Activated CD4-positive, alpha-beta T cell treated with anti-CD3 and anti-CD28 coated beads, Interleukin-2, amount 50 U/mL, for 48 hours (primary cell): ENCODE results near the gene PUS7.
A peak's percentile ranks its signal among the peaks of the same experiment; 100 is the strongest.
"Not testable (repeated sequence)": the region's sequence is repeated elsewhere in the genome, so short reads cannot be mapped to it uniquely, and the experiment has no call there.

ENCODE experiments used
- DNase-seq, 2 experiments: peaks; one replicate each; pipeline ENCODE4 v3.0.0-alpha.2; 2020

PUS7 gene, protein sequence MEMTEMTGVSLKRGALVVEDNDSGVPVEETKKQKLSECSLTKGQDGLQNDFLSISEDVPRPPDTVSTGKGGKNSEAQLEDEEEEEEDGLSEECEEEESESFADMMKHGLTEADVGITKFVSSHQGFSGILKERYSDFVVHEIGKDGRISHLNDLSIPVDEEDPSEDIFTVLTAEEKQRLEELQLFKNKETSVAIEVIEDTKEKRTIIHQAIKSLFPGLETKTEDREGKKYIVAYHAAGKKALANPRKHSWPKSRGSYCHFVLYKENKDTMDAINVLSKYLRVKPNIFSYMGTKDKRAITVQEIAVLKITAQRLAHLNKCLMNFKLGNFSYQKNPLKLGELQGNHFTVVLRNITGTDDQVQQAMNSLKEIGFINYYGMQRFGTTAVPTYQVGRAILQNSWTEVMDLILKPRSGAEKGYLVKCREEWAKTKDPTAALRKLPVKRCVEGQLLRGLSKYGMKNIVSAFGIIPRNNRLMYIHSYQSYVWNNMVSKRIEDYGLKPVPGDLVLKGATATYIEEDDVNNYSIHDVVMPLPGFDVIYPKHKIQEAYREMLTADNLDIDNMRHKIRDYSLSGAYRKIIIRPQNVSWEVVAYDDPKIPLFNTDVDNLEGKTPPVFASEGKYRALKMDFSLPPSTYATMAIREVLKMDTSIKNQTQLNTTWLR

DNA sequence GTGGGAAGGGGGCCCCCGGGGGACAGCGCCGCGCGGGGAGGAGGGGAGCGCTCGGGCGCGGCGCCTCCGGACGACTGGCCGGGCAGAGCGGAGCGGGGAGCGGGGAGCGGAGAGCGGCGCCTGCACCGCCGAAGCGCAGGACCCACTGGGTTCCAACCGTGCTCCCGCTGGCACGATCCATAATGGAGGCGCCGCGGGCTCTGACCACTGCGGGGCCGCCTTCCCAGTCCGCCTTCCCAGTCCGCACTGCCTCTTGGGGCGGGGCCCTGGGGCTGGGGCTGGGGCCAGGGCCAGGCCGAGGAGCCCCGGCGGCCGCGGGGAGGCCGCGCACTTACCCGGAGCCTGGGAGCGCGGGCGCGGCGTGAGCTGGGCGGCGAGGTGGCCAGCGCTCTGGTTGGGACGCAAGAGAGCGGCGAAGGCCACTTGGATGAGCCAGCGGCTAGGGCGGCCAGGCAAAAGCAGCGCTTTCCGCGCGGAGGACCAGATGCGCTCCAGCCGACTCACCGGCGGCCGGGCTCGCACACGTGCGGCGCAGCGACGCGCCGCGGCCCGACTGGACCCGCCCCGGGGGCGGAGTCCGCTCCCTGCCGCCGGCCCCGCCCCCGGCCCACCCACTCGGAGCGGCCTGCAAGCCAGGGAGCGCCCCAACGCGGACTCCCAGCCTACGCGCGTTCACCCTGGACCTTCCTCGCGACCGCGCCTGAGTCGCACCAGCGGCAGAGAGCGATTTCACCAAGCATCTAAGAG lies at the start of gene PUS7:
PUS7 (minus strand) TSS at position 555 of the 747 bp plus-strand sequence. CDS start 13,759 bp downstream, outside the sequence.
- DNase-seq: peak; percentile 85 to 88

DNA sequence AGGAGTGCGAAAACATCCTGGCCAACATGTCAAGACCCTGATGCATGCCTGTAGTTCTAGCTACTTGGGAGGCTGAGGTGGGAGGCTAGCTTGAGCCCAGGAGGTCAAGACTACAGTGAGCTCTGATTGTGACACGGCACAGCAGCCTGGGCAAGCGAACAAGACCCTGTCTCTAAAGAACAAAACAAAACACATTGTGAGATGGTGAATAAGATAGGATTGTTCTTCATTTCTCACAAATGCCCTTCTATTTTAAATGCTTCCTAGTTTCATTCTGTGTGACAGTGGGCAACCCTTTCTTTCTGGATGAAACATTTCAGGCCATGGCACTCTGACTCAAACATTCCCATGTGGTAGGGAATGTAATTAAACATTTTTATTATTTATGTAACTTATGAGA lies 45.8 kb upstream of the PUS7 start:
- no peak for DNase-seq

DNA sequence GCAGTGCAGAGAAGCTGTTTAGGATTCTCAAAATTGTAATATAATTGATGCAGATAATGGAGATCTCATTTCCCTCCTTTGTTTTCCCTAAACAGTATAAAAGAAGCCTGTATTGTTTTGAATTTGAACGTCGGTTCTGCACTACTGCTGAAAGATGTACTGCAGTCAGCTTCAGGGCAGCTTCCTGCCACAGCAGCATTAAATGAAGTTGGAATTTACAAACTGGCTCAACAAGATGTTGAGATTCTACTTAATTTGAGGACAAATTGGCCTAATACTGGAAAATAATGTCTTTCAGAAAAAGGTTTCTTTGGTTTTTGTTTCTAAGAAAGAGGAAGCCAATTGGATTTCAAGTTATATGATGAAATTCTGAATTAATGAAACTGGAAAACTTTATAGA lies 45.0 kb upstream of the PUS7 start:
- DNase-seq: no peak

DNA sequence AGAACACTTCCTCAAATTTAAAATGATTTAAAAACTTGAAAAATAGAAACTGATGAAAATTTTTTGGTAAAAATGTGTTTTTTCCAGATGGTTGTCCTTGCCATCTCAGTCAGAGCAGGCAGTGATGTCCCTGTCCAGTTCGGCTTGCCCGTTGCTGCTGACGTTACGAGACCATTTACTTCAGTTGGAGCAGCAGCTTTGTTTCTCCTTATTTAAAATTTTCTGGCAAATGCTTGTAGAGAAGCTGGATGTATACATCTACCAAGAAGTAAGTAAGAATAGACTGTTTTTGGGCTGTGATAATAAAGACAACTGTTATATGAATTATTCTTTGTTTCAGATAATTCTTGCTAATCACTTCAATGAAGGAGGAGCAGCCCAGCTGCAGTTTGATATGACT lies 43.1 kb upstream of the PUS7 start:
- no peak for DNase-seq

DNA sequence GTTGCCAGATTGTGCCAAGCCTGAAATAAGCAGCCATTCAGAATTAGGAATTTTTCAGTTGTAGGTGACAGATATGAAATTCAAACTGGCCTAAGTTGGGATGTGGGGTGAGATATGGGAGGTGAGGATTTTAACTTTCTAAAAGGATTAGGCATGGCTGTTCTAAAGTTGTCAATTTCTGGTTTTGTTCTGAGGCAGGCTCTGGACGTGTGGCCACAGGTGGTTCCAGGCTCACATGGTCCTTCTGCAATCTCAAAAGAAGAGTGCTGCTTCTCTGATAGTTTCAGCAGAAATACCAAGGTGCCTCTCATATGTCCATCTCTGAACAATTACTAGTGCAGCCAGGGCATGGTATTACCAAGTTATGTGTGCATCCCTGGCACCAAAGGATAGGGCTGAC lies 37.9 kb upstream of the PUS7 start:
- no peak for DNase-seq

DNA sequence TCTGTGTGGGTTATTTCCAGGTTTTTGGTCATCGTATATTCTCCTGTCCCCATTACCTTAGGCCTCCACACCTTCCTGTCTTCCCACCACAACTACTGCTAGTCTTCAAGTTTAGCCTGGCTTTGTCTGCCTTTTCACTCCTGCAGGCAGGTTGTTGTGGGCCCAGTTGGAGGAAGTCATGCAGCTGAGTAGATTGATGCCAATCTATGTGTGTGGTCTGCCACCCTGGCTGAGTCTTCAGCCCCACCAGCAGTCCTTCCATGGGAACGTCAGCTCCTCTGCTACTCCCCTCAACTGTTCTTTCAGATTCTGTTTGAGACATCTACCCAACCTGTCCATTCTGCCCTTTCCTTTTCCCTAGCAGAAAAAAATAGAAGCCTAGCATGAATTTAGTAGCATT lies 16.3 kb upstream of the PUS7 start:
- no peak for DNase-seq

DNA sequence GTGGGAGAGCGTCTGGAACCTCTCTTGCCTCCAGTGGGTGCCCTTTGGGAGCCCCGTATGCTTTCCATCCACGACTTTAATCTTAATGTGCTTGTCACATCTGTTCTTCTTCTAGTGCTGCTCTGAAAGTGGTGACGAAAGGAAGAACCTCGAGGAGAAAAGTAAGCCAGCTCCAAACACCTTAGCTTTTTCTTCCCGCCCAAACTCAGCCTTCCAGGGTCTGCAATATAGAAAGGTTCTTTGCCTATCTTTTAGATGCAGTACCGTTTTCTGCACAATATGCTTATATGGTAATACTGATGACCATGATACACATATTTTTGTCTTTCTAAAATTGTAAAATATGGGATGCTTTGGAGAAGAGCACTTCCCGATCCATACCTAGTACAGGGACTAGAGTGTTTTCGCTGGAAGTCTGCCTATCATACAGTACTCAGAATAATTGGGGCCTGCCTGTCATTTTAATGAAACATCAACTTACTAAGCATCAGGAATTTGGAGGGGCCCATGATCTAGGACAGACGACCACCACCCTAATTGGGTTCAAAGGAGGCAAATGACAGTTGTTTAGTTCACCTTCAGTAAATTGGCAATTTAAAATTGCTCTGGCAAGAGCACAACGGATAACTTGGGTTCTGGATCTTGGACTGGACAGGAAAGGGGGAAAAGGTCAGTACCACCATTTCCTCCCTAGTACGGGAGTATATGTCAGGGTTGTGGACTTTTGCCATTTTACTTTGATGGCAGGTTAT lies 10.8 kb upstream of the PUS7 start:
- DNase-seq: no peak

DNA sequence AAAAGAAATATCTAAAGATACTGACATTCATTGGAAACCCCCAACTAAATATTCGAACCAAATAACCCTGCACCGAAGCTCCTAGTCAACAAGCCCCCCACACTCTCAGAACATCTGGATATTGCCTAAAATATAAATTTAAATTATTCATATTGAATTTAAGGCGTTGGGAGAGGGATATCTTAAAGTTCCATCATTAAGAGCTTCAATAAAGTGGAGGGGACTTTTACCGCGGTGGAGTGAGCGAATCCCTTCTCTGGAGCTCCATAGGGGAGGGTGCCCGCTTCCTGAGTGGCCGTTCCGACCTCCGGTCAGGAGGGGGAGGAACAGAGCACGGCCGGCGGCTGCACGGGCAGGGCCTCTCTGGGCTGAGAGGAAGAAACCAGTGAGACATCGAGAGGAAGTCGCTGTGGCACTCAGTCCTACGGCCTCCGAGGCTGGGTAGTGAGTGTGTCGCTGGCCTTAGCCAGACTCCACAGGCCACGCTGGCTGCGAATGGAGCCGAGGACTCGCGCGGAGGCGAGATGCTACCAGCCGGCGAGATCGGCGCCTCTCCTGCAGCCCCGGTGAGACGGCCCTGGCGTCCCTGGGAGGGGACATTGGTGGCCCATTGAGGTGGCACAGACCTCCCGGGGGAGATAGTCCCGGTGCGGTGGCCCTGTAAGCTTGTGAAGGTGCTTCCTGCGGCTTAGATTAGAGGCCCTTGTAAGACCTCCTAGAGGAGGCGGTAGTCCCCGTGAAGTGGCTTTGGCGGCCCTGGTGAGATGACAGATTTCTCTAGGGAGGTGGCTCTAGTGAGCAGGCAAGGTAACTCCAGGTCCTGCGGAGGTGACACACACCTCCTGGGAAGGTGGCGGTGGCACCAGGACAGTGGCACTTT lies 10.0 kb upstream of the PUS7 start, which contains the start of gene RINT1:
RINT1 (plus strand) TSS at position 410 of the 880 bp plus-strand sequence; CDS start at position 525, 115 bp downstream.
- peak; percentile 90 to 92 for DNase-seq

DNA sequence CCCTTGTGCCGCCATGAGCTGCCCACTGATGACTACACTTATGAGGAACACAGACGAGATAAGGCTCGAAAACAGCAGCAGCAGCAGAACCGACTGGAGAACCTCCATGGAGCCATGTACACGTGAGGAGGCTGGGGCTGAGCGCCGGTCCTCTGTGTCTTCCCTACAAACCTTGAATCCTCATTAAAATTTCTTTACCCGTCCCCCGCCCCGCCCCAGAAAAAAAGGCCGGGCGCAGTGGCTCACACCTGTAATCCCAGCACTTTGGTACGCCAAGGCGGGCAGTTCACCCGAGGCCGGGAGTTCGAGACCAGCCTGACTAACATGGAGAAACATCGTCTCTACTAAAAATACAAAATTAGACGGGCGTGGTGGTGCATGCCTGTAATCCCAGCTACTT lies 8.5 kb upstream of the PUS7 start:
- DNase-seq: no peak

DNA sequence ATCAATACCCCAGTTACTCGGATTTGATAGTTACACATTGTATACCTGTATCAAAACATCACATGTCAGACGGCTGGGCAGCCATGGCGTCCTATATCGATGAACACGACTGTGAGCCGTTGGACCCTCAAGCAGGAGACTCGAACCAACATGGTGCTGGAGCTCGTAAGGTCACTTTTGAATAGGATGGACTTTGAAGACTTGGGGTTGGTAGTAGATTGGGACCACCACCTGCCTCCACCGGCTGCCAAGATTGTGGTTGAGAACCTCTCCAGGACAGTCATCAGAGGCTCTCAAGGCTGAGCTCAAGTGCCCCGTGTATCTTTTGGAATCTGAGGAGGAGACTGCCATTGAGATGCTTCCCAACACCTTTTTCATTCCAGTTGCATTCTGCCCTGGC lies 8.1 kb upstream of the PUS7 start:
- DNase-seq: no peak

DNA sequence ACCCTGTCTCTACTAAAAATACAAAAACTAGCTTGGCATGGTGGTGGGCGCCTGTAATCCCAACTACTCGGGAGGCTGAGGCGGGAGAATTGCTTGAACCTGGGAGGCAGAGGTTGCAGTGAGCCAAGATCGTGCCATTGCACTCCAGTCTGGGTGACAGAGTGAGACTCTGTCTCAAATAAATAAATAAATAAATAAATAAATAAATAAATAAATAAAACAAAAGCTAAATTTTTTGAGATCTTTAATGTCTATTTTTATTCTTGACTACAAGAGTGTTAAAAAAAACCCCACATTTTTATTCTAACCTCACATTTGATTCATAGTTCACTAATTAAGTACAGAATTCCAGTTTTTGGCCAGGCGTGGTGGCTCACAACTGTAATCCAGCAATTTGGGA lies 5.7 kb upstream of the PUS7 start:
- not testable (repeated sequence) for DNase-seq

DNA sequence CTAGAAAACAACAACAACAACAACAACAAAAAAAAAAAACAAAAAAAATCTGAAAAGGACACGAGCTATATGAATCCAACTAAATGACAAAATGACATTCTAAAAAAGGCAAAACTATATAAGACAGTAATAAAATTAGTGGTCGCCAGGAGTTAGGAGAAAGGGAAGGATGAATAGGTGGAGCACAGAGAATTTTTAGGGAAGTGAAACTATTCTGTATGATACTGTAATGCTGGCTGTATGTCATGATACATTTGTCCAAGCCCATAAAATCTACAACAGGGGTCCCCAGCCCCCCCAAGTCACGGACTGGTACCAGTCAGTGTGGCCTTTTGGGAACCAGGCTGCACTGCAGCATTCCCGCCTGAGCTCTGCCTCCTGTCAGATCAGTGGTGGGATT lies 2.8 kb upstream of the PUS7 start:
- no peak for DNase-seq

DNA sequence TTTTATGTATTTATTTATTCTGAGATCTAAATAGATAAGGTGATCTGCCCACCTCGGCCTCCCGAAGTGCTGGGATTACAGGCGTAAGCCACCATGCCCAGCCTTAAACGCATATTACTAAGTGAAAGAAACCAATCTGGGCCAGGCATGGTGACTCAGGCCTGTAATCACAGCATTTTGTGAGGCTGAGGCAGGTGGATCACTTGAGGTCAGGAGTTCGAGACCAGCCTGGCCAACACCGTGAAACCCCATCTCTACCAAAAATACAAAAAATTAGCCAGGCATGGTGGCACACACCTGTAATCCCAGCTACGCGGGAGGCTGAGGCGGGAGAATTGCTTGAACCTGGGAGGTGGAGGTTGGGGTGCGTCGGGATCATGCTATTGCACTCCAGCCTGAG lies 2.4 kb upstream of the PUS7 start:
- not testable (repeated sequence) for DNase-seq

DNA sequence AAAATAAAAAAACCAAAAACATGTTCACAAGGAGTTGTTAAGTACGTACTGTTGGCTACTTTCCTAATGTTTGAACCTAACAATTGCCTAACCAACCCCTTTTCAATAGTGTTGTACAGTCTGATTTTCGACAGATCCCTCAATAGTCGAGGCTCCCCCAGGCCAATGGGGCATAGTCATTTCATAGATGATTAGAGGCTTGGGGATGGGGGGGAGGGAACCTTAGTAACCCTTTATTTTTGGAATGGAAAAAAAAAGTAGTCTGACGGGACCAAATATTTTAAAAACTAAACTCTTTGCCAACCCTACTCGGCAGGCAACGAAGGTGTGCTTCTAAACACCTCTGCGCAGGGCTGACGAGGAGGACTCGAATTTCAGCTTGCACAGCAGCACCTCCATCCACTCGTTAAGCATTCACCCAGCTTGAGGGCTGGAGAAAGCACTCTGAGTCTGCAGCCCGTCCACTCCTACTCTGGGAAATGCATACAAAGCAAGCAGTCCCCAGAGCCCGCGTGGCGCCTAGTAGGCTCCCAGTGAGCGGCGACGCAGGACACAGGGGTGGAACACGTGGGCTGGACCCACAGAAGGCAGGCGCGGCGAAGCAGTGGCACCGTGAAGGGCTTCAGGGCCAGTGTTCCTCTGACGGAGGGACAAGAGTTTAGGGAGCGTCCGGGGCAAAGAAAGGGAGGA lies 899 bp downstream of the PUS7 start:
- DNase-seq: peak; percentile 60 to 68

DNA sequence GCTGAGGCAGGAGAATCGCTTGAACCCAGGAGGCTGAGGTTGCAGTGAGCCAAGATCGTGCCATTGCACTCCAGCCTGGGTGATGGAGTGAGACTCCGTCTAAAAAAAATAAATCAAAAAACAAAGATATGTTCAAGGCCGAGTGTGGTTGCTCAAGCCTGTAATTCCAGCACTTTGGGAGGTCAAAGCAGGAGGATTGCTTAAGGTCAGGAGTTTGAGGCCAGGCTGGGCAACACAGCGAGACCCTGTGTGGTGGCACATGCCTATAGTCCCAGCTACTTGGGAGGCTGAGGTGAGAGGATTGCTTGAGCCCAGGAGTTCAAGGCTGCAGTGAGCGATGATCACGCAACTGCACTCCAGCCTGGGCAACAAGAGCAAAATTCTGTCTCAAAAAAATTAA lies 1.5 kb downstream of the PUS7 start:
- not testable (repeated sequence) for DNase-seq

DNA sequence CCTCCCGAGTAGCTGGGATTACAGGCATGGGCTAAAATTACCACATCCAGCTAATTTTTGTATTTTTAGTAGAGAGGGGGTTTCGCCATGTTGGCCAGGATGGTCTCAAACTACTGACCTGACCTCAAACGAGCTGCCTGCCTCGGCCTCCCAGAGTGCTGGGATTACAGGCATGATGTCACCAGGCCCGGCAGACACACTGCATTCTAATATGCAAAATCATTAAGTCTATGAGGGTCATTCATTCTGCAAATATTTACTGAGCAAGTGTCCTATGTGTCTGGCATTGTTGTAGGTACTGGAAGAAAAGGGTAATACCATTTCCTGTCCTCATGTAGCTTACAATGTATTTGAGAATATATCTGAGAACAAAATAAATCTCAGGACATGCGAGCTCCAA lies 2.7 kb downstream of the PUS7 start:
- no peak for DNase-seq

DNA sequence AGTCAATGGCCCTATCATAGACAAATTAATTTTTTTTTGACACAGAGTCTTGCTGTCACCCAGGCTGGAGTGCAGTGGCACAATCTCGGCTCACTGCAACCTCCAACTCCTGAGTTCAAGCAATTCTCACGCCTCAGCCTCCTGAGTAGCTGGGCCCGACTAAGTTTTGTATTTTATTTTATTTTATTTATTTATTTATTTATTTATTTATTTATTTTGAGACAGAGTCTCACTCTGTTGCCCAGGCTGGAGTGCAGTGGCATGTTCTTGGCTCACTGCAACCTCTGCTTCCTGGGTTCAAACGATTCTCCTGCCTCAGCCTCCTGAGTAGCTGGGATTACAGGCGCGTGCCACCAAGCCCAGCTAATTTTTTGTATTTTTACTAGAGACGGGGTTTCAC lies 6.5 kb downstream of the PUS7 start:
- not testable (repeated sequence) for DNase-seq

DNA sequence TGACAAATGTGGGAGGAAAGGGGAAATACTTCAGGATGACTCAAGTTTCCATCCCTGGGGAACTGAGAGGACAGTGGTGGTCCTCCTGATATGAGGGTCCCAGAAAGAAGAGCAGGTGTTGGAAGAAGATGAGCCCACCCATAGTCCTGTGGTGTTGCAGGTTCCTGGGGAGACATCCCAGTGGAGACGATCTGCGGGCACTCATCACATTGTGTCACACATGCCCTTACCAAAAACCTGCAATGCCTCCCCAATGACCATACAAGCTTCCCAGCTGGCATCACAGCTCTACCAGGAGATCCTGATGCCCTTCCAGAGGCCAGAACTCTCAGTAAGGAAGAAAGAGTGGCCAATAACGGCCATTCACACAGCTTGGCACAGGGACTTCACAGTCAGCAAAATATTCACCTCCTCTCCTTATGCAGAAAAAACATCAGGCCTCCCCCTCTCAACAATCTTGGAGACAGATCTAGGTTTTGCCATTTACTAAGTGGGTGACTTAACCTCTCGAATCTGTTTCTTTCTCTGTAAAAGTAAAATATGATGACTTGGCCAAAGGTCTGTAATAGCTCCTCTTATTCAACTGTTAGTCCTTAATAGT lies 9.0 kb downstream of the PUS7 start:
- no peak for DNase-seq

DNA sequence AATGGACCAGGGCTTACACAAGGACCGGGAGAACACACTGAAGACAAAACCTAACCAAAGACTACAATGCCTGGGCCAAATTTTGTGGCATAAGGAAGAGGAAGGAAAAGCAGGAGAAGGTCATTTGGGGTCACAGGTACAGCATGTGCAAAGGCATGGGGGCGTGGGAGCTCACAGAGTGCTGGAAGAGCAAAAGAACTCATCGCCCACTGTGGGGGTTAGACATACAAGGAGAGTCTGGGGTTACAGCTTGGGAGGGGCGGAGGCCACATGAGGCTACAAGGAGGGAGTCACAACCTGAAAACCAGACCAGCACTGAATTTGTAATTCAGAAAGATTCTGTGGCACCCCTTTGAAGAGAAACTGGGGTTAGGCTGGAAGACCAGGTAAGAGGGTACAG lies 9.7 kb downstream of the PUS7 start:
- DNase-seq: no peak

DNA sequence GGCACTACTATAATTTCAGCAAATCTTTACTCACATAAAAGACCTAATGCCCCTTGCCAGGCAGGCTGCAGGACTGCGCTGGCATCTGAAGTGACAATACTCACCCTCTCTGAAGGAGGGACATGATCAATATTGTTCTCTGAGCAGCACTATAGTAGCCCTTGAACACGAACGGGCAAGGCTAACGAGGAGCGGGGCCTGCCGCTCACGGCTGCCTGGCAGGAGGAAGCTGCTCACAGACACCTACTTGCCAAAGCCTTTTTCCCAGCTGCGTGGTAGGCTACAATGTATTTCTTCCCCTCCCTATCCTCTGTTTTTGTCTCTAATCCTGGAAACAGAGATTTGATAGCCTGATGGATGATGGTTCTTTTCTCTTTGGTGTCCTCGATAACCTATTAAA lies 19.9 kb downstream of the PUS7 start:
- DNase-seq: no peak

DNA sequence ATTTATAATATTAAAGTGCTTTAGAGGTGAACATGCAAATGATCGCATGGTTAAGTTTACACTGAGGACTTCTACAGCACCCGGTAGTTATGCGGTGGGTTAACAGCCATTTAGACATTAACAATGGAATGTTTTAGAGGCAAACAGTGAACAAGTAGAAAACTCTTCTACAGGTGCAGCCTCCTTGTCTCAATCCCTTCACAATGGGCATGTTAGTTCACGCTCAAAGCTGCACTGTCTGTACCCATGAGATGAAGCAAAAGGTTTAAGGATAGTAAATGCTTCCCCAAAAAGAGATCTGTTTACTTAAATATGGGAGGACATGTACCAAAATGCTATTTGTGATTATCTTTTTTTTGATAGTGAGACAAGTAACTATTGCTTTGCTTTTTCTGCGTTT lies 25.1 kb downstream of the PUS7 start:
- DNase-seq: no peak
